Activated T-cell treated with anti-CD3 and anti-CD28 coated beads, Interleukin-2, amount 50 U/mL, for 72 hours (primary cell): Measurements from ENCODE around the gene ZNF831. TPM values are rescaled to one million over a fixed set of nuclear protein-coding genes. Genes with fewer than 3 reads are reported as not detected.
A peak's percentile ranks its signal among the peaks of the same experiment; 100 is the strongest.

Experiments
- ATAC-seq, 2 donors: fragments of 150-1000 bp; cut with Tn5 transposase; replicated peaks in 1 of 2; 2 replicates each; pipeline ENCODE4 v1.10.0; 2021; ENCODE audit warnings: moderate library complexity in 2 of 2, mild to moderate bottlenecking in 1 of 2
- DNase-seq, 2 donors: peaks; one replicate each; pipeline ENCODE4 v3.0.0; 2021 to 2022; ENCODE audit warnings: mixed read lengths in 1 of 2
- H3K27ac Mint-ChIP-seq: one replicate; pipeline ENCODE4 v1.8.0; 2022; ENCODE audit warnings: mild to moderate bottlenecking, moderate library complexity, mixed read lengths
- H3K27me3 Mint-ChIP-seq: one replicate; pipeline ENCODE4 v1.8.0; 2022; ENCODE audit warnings: low read depth, mixed read lengths
- H3K36me3 Mint-ChIP-seq, 2 donors: one replicate each; pipeline ENCODE4 v1.8.0; 2022; ENCODE audit warnings: mixed read lengths in 2 of 2, mild to moderate bottlenecking in 1 of 2; ENCODE audit not compliant: insufficient read depth in 2 of 2
- H3K4me1 Mint-ChIP-seq: one replicate; pipeline ENCODE4 v1.8.0; 2022; ENCODE audit warnings: low read depth, mixed read lengths
- H3K4me3 Mint-ChIP-seq, 2 donors: one replicate each; pipeline ENCODE4 v1.8.0; 2022; ENCODE audit warnings: mild to moderate bottlenecking in 2 of 2, mixed read lengths in 2 of 2, moderate library complexity in 2 of 2
- H3K9me3 Mint-ChIP-seq, 2 donors: one replicate each; pipeline ENCODE4 v1.8.0; 2022; ENCODE audit warnings: mixed read lengths in 2 of 2
- total RNA-seq, 2 donors: library from RNA; stranded (reverse); gene quantifications; one replicate each; pipeline ENCODE4 v1.2.3, GENCODE V29; 2022

Gene ZNF831
- total RNA-seq, 2 donors from 2014 or later, result 8.2 to 9.0 TPM

- ATAC-seq (peak; percentile 74 to 76), DNase-seq (peak in 1 of 2 donors; percentile 44)
- Mint-ChIP-seq H3K9me3 (peaks cover 2 to 9% of the 10 kb centered on the region in 2 donors), H3K27ac (peak overlapping the region; percentile 94), H3K4me1 (peaks cover 94% of the 10 kb centered on the region), H3K4me3 (peak overlapping the region; percentile 87 to 97), H3K36me3 (peaks cover 15 to 18% of the 10 kb centered on the region in 2 donors), H3K27me3 (no peaks in the 10 kb centered on the region)
These were observed 2.5 kb downstream of the ZNF831 start for GRCh38 chr20:59165891-59166709.

GRCh38 chr20:59170406-59171349, 7.1 kb downstream of the ZNF831 start:
- H3K27me3 Mint-ChIP-seq, result no peaks in the 10 kb centered on the region
- peak overlapping the region; percentile 89 for H3K27ac Mint-ChIP-seq
- no peak for DNase-seq
- ATAC-seq, result no peak
- peaks cover 15 to 21% of the 10 kb centered on the region in 2 donors for H3K36me3 Mint-ChIP-seq
- peaks cover 2 to 9% of the 10 kb centered on the region in 2 donors for H3K9me3 Mint-ChIP-seq
- H3K4me3 Mint-ChIP-seq, result peak overlapping the region in 1 of 2 donors; percentile 49
- peaks cover 87% of the 10 kb centered on the region for H3K4me1 Mint-ChIP-seq

GRCh38 chr20:59171986-59172385, 8.4 kb downstream of the ZNF831 start:
- DNase-seq, result no peak
- H3K36me3 Mint-ChIP-seq, result peaks cover 15 to 23% of the 10 kb centered on the region in 2 donors

GRCh38 chr20:59173938-59174491, 10.4 kb downstream of the ZNF831 start:
- DNase-seq (no peak), ATAC-seq (no peak)
- Mint-ChIP-seq H3K27me3 (no peaks in the 10 kb centered on the region), H3K4me3 (peak overlapping the region in 1 of 2 donors; percentile 14), H3K4me1 (peaks cover 85% of the 10 kb centered on the region), H3K36me3 (peaks cover 12 to 17% of the 10 kb centered on the region in 2 donors), H3K9me3 (peaks cover 2 to 6% of the 10 kb centered on the region in 2 donors), H3K27ac (no peak overlapping the region)

More at GRCh38 chr20:59171986-59172385, 8.4 kb downstream of the ZNF831 start:
- H3K27me3 Mint-ChIP-seq, result no peaks in the 10 kb centered on the region
- peaks cover 85% of the 10 kb centered on the region for H3K4me1 Mint-ChIP-seq
- H3K4me3 Mint-ChIP-seq, result peak overlapping the region in 1 of 2 donors; percentile 33
- no peak for ATAC-seq
- H3K9me3 Mint-ChIP-seq, result peaks cover 2 to 9% of the 10 kb centered on the region in 2 donors
- peak overlapping the region; percentile 76 for H3K27ac Mint-ChIP-seq

- Mint-ChIP-seq H3K9me3 (peaks cover 0 to 4% of the 10 kb centered on the region in 2 donors), H3K27me3 (no peaks in the 10 kb centered on the region), H3K36me3 (peaks cover 7 to 12% of the 10 kb centered on the region in 2 donors), H3K4me3 (peak overlapping the region in 1 of 2 donors; percentile 48), H3K27ac (peak overlapping the region; percentile 72), H3K4me1 (peaks cover 82% of the 10 kb centered on the region)
- no peak for ATAC-seq
- DNase-seq, result no peak
These were observed 11.4 kb downstream of the ZNF831 start for GRCh38 chr20:59175002-59175401.

GRCh38 chr20:59175861-59176260, 12.2 kb downstream of the ZNF831 start:
- Mint-ChIP-seq H3K4me1 (peaks cover 73% of the 10 kb centered on the region), H3K36me3 (peaks cover 3 to 8% of the 10 kb centered on the region in 2 donors)

GRCh38 chr20:59176812-59177211, 13.2 kb downstream of the ZNF831 start:
- peaks cover 9 to 17% of the 10 kb centered on the region in 2 donors for H3K36me3 Mint-ChIP-seq
- DNase-seq, result no peak
- peaks cover 66% of the 10 kb centered on the region for H3K4me1 Mint-ChIP-seq
- ATAC-seq, result no peak
- no peak overlapping the region for H3K27ac Mint-ChIP-seq
- H3K9me3 Mint-ChIP-seq, result peaks cover 0 to 5% of the 10 kb centered on the region in 2 donors
- peak overlapping the region in 1 of 2 donors; percentile 23 for H3K4me3 Mint-ChIP-seq
- no peaks in the 10 kb centered on the region for H3K27me3 Mint-ChIP-seq

More at GRCh38 chr20:59175861-59176260, 12.2 kb downstream of the ZNF831 start:
- Mint-ChIP-seq H3K4me3 (peak overlapping the region in 1 of 2 donors; percentile 39), H3K27me3 (no peaks in the 10 kb centered on the region), H3K27ac (peak overlapping the region; percentile 51), H3K9me3 (peaks cover 0 to under 1% of the 10 kb centered on the region in 2 donors)
- DNase-seq, result no peak
- no peak for ATAC-seq

GRCh38 chr20:59177266-59178250, 13.9 kb downstream of the ZNF831 start:
- Mint-ChIP-seq H3K4me1 (peaks cover 66% of the 10 kb centered on the region), H3K9me3 (peaks cover 0 to 7% of the 10 kb centered on the region in 2 donors), H3K4me3 (peak overlapping the region; percentile 74 to 83), H3K27me3 (no peaks in the 10 kb centered on the region), H3K36me3 (peaks cover 10 to 19% of the 10 kb centered on the region in 2 donors), H3K27ac (peak overlapping the region; percentile 92)
- DNase-seq, result peak in 1 of 2 donors; percentile 39
- ATAC-seq, result peak; percentile 69 to 86

GRCh38 chr20:59178983-59179595, 15.5 kb downstream of the ZNF831 start:
- ATAC-seq, result no peak
- Mint-ChIP-seq H3K9me3 (peaks cover 0 to 7% of the 10 kb centered on the region in 2 donors), H3K27ac (peak overlapping the region; percentile 92), H3K27me3 (no peaks in the 10 kb centered on the region), H3K4me1 (peaks cover 68% of the 10 kb centered on the region), H3K4me3 (peak overlapping the region in 1 of 2 donors; percentile 83), H3K36me3 (peaks cover 10 to 14% of the 10 kb centered on the region in 2 donors)
- no peak for DNase-seq

GRCh38 chr20:59179988-59180387, 16.4 kb downstream of the ZNF831 start:
- peak overlapping the region; percentile 7 for H3K27ac Mint-ChIP-seq
- peaks cover 69% of the 10 kb centered on the region for H3K4me1 Mint-ChIP-seq
- H3K9me3 Mint-ChIP-seq, result peaks cover 0 to 7% of the 10 kb centered on the region in 2 donors
- no peak overlapping the region for H3K4me3 Mint-ChIP-seq
- no peak for ATAC-seq
- H3K27me3 Mint-ChIP-seq, result no peaks in the 10 kb centered on the region
- DNase-seq, result no peak
- H3K36me3 Mint-ChIP-seq, result peaks cover 10 to 14% of the 10 kb centered on the region in 2 donors

- no peaks in the 10 kb centered on the region for H3K27me3 Mint-ChIP-seq
- H3K27ac Mint-ChIP-seq, result peak overlapping the region; percentile 43
- peaks cover 10 to 13% of the 10 kb centered on the region in 2 donors for H3K36me3 Mint-ChIP-seq
- ATAC-seq, result no peak
- H3K4me1 Mint-ChIP-seq, result peaks cover 56% of the 10 kb centered on the region
- no peak for DNase-seq
- H3K4me3 Mint-ChIP-seq, result no peak overlapping the region
- peaks cover 0 to 7% of the 10 kb centered on the region in 2 donors for H3K9me3 Mint-ChIP-seq
These were observed 18.3 kb downstream of the ZNF831 start for GRCh38 chr20:59181936-59182335.
